IPS-NIHi7 (cell line): Measurements from ENCODE around the gene RIMS3.

Source experiments
- DNase-seq: peaks from one replicate; pipeline ENCODE4 v3.0.0; 2012; ENCODE audit warnings: mixed read lengths; ENCODE audit errors: extremely low spot score

RIMS3 gene

GRCh38 chr1:40653851-40654537 lies 11.5 kb downstream of the RIMS3 start:
- DNase-seq: peak; percentile 91

- DNase-seq: no peak
These were observed 12.5 kb downstream of the RIMS3 start for GRCh38 chr1:40652979-40653378.

GRCh38 chr1:40652468-40652867 lies 13.0 kb downstream of the RIMS3 start:
- no peak for DNase-seq

GRCh38 chr1:40651138-40651857 lies 14.2 kb downstream of the RIMS3 start:
- no peak for DNase-seq

- DNase-seq: peak; percentile 82
These were observed 15.4 kb downstream of the RIMS3 start for GRCh38 chr1:40650075-40650474.

GRCh38 chr1:40649592-40649930 lies 15.9 kb downstream of the RIMS3 start:
- no peak for DNase-seq

- no peak for DNase-seq
These were observed 16.4 kb downstream of the RIMS3 start for GRCh38 chr1:40648928-40649591.

- no peak for DNase-seq
These were observed 17.3 kb downstream of the RIMS3 start for GRCh38 chr1:40648200-40648599.

GRCh38 chr1:40646315-40646714 lies 19.2 kb downstream of the RIMS3 start:
- no peak for DNase-seq

- no peak for DNase-seq
These were observed 20.3 kb downstream of the RIMS3 start for GRCh38 chr1:40645118-40645680.

- DNase-seq: no peak
These were observed 23.8 kb downstream of the RIMS3 start for GRCh38 chr1:40641601-40642242.

- DNase-seq: no peak
These were observed 25.0 kb downstream of the RIMS3 start for GRCh38 chr1:40640314-40641076.

GRCh38 chr1:40638097-40639036 lies 27.1 kb downstream of the RIMS3 start:
- peak; percentile 59 for DNase-seq

- no peak for DNase-seq
These were observed 27.9 kb downstream of the RIMS3 start for GRCh38 chr1:40637470-40638007.

- DNase-seq: no peak
These were observed 28.7 kb downstream of the RIMS3 start for GRCh38 chr1:40636777-40637176.

- DNase-seq: no peak
These were observed 29.6 kb downstream of the RIMS3 start for GRCh38 chr1:40635763-40636500.

- no peak for DNase-seq
These were observed 30.4 kb downstream of the RIMS3 start for GRCh38 chr1:40634901-40635655.

- no peak for DNase-seq
These were observed 31.5 kb downstream of the RIMS3 start for GRCh38 chr1:40633931-40634376.
